OCI-LY7 (cell line): Measurements from ENCODE around the gene KDM1B.

Source experiments
- EZH2phosphoT487 ChIP-seq: fragments of 200-600 bp; sonication (generic); IDR thresholded peaks from 2 replicates; pipeline ENCODE4 v1.6.1; 2018; ENCODE audit warnings: low read depth, borderline replicate concordance, mild to moderate bottlenecking, mixed run types, antibody characterized with exemption, low read length, moderate library complexity, mixed read lengths
- TF ChIP-seq, protein P1 (sequence below): fragments of 200-600 bp; sonication (generic); conservative IDR thresholded peaks from 2 replicates; pipeline ENCODE4 v1.5.1; 2014; ENCODE audit warnings: mild to moderate bottlenecking, antibody characterized with exemption, low read length, moderate library complexity, mixed read lengths

- TF ChIP-seq, protein P1, sequence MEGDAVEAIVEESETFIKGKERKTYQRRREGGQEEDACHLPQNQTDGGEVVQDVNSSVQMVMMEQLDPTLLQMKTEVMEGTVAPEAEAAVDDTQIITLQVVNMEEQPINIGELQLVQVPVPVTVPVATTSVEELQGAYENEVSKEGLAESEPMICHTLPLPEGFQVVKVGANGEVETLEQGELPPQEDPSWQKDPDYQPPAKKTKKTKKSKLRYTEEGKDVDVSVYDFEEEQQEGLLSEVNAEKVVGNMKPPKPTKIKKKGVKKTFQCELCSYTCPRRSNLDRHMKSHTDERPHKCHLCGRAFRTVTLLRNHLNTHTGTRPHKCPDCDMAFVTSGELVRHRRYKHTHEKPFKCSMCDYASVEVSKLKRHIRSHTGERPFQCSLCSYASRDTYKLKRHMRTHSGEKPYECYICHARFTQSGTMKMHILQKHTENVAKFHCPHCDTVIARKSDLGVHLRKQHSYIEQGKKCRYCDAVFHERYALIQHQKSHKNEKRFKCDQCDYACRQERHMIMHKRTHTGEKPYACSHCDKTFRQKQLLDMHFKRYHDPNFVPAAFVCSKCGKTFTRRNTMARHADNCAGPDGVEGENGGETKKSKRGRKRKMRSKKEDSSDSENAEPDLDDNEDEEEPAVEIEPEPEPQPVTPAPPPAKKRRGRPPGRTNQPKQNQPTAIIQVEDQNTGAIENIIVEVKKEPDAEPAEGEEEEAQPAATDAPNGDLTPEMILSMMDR, result no peak
- no peak for TF ChIP-seq EZH2phosphoT487
Measured at GRCh38 chr6:18168264-18168663, 13.0 kb downstream of the KDM1B start.
